ENCODE data around the gene CCDC80.
A peak's percentile ranks its signal among the peaks of the same experiment; 100 is the strongest.

Gene CCDC80

DNA sequence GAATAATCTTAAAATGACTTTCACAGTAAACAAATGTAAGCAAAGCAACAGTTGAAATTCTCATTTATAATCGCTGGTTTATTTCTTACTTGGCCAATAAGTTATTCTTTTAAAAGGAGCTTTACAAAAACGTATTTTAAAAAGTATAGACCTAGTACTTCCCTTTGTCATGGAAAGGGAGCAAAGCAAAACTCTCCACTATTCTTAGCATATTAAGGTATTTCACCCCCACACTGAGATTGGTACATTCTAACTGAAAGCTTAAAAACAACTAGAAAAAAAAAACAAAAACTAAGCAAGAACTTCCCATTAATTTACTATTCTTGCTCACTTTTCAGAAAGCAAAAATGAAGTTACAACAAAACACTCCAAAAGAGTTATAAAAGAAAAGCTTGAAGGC, 80.6 kb downstream of the CCDC80 start:
- ChIA-PET POLR2A (no interaction called here), CTCF (interaction anchor here (0.7 kb wide), 1 partner anchor 271 kb away, joined by 3 read pairs; no protein-coding TSS in a partner anchor)
- Histone ChIP-seq H3K9me3 (ENCODE audit: control insufficient read depth, insufficient read depth, low read depth, low read length) (no peaks in the 10 kb centered on the region), H3K4me3 (ENCODE audit: low read depth, low read length) (peak overlapping the region; percentile 95), H3K27ac (ENCODE audit: extremely low read depth, low read depth, low read length) (no peak overlapping the region), H3K36me3 (ENCODE audit: control insufficient read depth in 2 of 2, insufficient read depth in 1 of 2, low read length in 2 of 2) (peaks cover 0 to 14% of the 10 kb centered on the region in 2 experiments; a peak in 2 of 3 replicates), H3K4me1 (ENCODE audit: control insufficient read depth, insufficient read depth, low read length) (peaks cover under 1% of the 10 kb centered on the region; the same call in 1 of the 2 replicates)
- TF ChIP-seq, protein P1, sequence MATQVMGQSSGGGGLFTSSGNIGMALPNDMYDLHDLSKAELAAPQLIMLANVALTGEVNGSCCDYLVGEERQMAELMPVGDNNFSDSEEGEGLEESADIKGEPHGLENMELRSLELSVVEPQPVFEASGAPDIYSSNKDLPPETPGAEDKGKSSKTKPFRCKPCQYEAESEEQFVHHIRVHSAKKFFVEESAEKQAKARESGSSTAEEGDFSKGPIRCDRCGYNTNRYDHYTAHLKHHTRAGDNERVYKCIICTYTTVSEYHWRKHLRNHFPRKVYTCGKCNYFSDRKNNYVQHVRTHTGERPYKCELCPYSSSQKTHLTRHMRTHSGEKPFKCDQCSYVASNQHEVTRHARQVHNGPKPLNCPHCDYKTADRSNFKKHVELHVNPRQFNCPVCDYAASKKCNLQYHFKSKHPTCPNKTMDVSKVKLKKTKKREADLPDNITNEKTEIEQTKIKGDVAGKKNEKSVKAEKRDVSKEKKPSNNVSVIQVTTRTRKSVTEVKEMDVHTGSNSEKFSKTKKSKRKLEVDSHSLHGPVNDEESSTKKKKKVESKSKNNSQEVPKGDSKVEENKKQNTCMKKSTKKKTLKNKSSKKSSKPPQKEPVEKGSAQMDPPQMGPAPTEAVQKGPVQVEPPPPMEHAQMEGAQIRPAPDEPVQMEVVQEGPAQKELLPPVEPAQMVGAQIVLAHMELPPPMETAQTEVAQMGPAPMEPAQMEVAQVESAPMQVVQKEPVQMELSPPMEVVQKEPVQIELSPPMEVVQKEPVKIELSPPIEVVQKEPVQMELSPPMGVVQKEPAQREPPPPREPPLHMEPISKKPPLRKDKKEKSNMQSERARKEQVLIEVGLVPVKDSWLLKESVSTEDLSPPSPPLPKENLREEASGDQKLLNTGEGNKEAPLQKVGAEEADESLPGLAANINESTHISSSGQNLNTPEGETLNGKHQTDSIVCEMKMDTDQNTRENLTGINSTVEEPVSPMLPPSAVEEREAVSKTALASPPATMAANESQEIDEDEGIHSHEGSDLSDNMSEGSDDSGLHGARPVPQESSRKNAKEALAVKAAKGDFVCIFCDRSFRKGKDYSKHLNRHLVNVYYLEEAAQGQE (tag by site-specific recombination; IDR thresholded peaks at IDR 0.05) = no peak
- TF ChIP-seq ZBTB7A (tag by site-specific recombination; IDR thresholded peaks at IDR 0.05; ENCODE audit: low read depth) (no peak), ZNF26 (tag by site-specific recombination; IDR thresholded peaks at IDR 0.05) (no peak), GFI1B (tag by site-specific recombination; IDR thresholded peaks at IDR 0.05) (no peak), ZIC2 (tag by site-specific recombination; IDR thresholded peaks at IDR 0.05) (no peak), ZFP3 (tag by site-specific recombination; IDR thresholded peaks at IDR 0.05; ENCODE audit: low read depth) (no peak), ZNF174 (tag by site-specific recombination; IDR thresholded peaks at IDR 0.05) (no peak), PRDM10 (tag by site-specific recombination; IDR thresholded peaks at IDR 0.05) (peak; percentile 87), YY2 (tag by site-specific recombination; IDR thresholded peaks at IDR 0.05) (no peak)

GRCh38 chr3:112557976-112558375, 83.0 kb downstream of the CCDC80 start:
- H3K4me1 ChIP-seq (ENCODE audit: control insufficient read depth, insufficient read depth, low read length) = peaks cover 2% of the 10 kb centered on the region; the same call in 1 of the 2 replicates

More at GRCh38 chr3:112557976-112558375, 83.0 kb downstream of the CCDC80 start:
- H3K9me3 ChIP-seq (ENCODE audit: control insufficient read depth, insufficient read depth, low read depth, low read length) = no peaks in the 10 kb centered on the region
- H3K4me3 ChIP-seq (ENCODE audit: low read depth, low read length) = no peak overlapping the region
- POLR2A ChIA-PET = interaction anchor here (0.6 kb wide), 1 partner anchor 843 kb away, joined by 3 read pairs; no protein-coding TSS in a partner anchor
- H3K36me3 ChIP-seq (ENCODE audit: control insufficient read depth in 2 of 2, insufficient read depth in 1 of 2, low read length in 2 of 2) = peaks cover 0 to 10% of the 10 kb centered on the region in 2 experiments; a peak in 2 of 3 replicates
- CTCF ChIA-PET = no interaction called here
- no peak overlapping the region for H3K27ac ChIP-seq (ENCODE audit: extremely low read depth, low read depth, low read length)
- TF ChIP-seq ZNF24 (tag by site-specific recombination; IDR thresholded peaks at IDR 0.05) (no peak), GFI1B (tag by site-specific recombination; IDR thresholded peaks at IDR 0.05) (no peak), OSR2 (tag by site-specific recombination; IDR thresholded peaks at IDR 0.05) (no peak), ZBTB48 (tag by site-specific recombination; IDR thresholded peaks at IDR 0.05) (no peak), MYNN (tag by site-specific recombination; IDR thresholded peaks at IDR 0.05; ENCODE audit: borderline replicate concordance) (no peak), ZNF571 (tag by site-specific recombination; IDR thresholded peaks at IDR 0.05) (no peak), SETDB1 (IDR thresholded peaks at IDR 0.05; ENCODE audit: insufficient read length, low read length) (no peak)
- TF ChIP-seq, protein P2, sequence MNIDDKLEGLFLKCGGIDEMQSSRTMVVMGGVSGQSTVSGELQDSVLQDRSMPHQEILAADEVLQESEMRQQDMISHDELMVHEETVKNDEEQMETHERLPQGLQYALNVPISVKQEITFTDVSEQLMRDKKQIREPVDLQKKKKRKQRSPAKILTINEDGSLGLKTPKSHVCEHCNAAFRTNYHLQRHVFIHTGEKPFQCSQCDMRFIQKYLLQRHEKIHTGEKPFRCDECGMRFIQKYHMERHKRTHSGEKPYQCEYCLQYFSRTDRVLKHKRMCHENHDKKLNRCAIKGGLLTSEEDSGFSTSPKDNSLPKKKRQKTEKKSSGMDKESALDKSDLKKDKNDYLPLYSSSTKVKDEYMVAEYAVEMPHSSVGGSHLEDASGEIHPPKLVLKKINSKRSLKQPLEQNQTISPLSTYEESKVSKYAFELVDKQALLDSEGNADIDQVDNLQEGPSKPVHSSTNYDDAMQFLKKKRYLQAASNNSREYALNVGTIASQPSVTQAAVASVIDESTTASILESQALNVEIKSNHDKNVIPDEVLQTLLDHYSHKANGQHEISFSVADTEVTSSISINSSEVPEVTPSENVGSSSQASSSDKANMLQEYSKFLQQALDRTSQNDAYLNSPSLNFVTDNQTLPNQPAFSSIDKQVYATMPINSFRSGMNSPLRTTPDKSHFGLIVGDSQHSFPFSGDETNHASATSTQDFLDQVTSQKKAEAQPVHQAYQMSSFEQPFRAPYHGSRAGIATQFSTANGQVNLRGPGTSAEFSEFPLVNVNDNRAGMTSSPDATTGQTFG (tag by site-specific recombination; IDR thresholded peaks at IDR 0.05; ENCODE audit: borderline replicate concordance) = no peak
